GM21529 (cell line): ENCODE results near the gene PIAS4.

ENCODE experiments used
- ATAC-seq: cut with Tn5 transposase; IDR thresholded peaks from one replicate; pipeline ENCODE4 v1.9.1; 2021; ENCODE audit not compliant: unreplicated experiment

The PIAS4 gene

GRCh38 chr19:3977242-3978143, 30.0 kb upstream of the PIAS4 start:
- no peak for ATAC-seq

- no peak for ATAC-seq
Measured at GRCh38 chr19:3978145-3978544, 29.4 kb upstream of the PIAS4 start.

GRCh38 chr19:3979289-3979673, 28.3 kb upstream of the PIAS4 start:
- ATAC-seq = no peak

GRCh38 chr19:3979674-3980352, 27.7 kb upstream of the PIAS4 start:
- no peak for ATAC-seq

- ATAC-seq = no peak
Measured at GRCh38 chr19:3980353-3981251, 26.9 kb upstream of the PIAS4 start.

GRCh38 chr19:3981373-3981735, 26.2 kb upstream of the PIAS4 start:
- no peak for ATAC-seq

GRCh38 chr19:3981736-3982681, 25.5 kb upstream of the PIAS4 start:
- ATAC-seq = no peak

GRCh38 chr19:3982701-3983541, 24.6 kb upstream of the PIAS4 start:
- no peak for ATAC-seq

- ATAC-seq = no peak
Measured at GRCh38 chr19:3983542-3983914, 24.0 kb upstream of the PIAS4 start.

GRCh38 chr19:3983936-3984583, 23.5 kb upstream of the PIAS4 start:
- no peak for ATAC-seq

- no peak for ATAC-seq
Measured at GRCh38 chr19:3984584-3984907, 23.0 kb upstream of the PIAS4 start.

- ATAC-seq = no peak
Measured at GRCh38 chr19:3984908-3985642, 22.5 kb upstream of the PIAS4 start, which contains the start of gene EEF2. TSS of gene EEF2 (minus strand) at chr19:3985463. CDS start at chr19:3985380, 83 bp downstream.

- ATAC-seq = no peak
Measured at GRCh38 chr19:3985643-3986259, 21.8 kb upstream of the PIAS4 start.

GRCh38 chr19:3986260-3987041, 21.1 kb upstream of the PIAS4 start:
- ATAC-seq = no peak

- ATAC-seq = peak; percentile 36
Measured at GRCh38 chr19:3987619-3988371, 19.7 kb upstream of the PIAS4 start.

- no peak for ATAC-seq
Measured at GRCh38 chr19:3990815-3991117, 16.8 kb upstream of the PIAS4 start.

GRCh38 chr19:3995607-3996006, 11.9 kb upstream of the PIAS4 start:
- no peak for ATAC-seq
